Testis (tissue), 3 donors: ENCODE measurements around the gene PRKG1. TPM values are rescaled to one million over a fixed set of nuclear protein-coding genes. Genes with fewer than 3 reads are reported as not detected.

Experiments
- DNase-seq: peaks from one replicate; pipeline ENCODE4 v3.0.0-alpha.2; 2019
- H3K27ac ChIP-seq, 2 donors: fragments of 200-600 bp; sonication (generic); one replicate each; pipeline ENCODE4 v1.5.1; 2019
- H3K27me3 ChIP-seq: fragments of 200-600 bp; sonication (generic); one replicate; pipeline ENCODE4 v1.5.1; 2019
- H3K36me3 ChIP-seq: fragments of 200-600 bp; sonication (generic); one replicate; pipeline ENCODE4 v1.5.1; 2017; ENCODE audit warnings: low read depth; ENCODE audit errors: missing control alignments
- H3K4me1 ChIP-seq: fragments of 200-600 bp; sonication (generic); one replicate; pipeline ENCODE4 v1.5.1; 2019
- H3K4me3 ChIP-seq, 2 donors: fragments of 200-600 bp; sonication (generic); one replicate each; pipeline ENCODE4 v1.5.1; 2017 to 2019
- H3K9me3 ChIP-seq: fragments of 200-600 bp; sonication (generic); one replicate; pipeline ENCODE4 v1.5.1; 2017
- POLR2A ChIP-seq: fragments of 450-650 bp; IDR thresholded peaks from one replicate; pipeline ENCODE4 v1.6.1; 2017; ENCODE audit warnings: antibody characterized with exemption, mild to moderate bottlenecking, moderate library complexity
- WGBS, 2 donors: methylation state at CpG; one replicate each; pipeline ENCODE4 v1.1.5; 2018; 5-methylcytosine and 5-hydroxymethylcytosine counted together
- intact Hi-C: fragments of 100-400 bp; cut with DNase I; formaldehyde crosslinking; loops from one replicate; pipeline ENCODE4 v1.15.1; 2023; ENCODE audit warnings: low total_unique reads
- polyA plus RNA-seq: library from polyadenylated mRNA; stranded (reverse); fragments of 350-450 nt; fragmentation: Illumina TruSeq; extraction: RNeasy Lipid Tissue Mini Kit (QIAGEN cat#74804); gene quantifications from one replicate; pipeline ENCODE4 v1.2.3, GENCODE V29; 2014; ENCODE audit warnings: low read depth, low replicate concordance; ENCODE audit not compliant: insufficient read depth
- total RNA-seq, 2 donors: library from RNA; depleted of rRNA; stranded (reverse); fragments of >200 nt; gene quantifications; one replicate each; pipeline ENCODE4 v1.2.3, GENCODE V29; 2016
- TF ChIP-seq, protein P1 (sequence below), 3 experiments: fragments of 450-650 bp in 2 of 3; fragments of 200-600 bp in 1 of 3; sonication (generic) in 1 of 3; IDR thresholded peaks; one replicate each; pipeline ENCODE4 v1.5.1; 2016 to 2019; ENCODE audit warnings: antibody characterized with exemption in 3 of 3, mild to moderate bottlenecking in 2 of 3, moderate library complexity in 1 of 3

PRKG1 gene
- total and polyA plus RNA-seq, 3 donors from 2014 or later = 6.3 to 15.3 (median 12.5) TPM

DNA sequence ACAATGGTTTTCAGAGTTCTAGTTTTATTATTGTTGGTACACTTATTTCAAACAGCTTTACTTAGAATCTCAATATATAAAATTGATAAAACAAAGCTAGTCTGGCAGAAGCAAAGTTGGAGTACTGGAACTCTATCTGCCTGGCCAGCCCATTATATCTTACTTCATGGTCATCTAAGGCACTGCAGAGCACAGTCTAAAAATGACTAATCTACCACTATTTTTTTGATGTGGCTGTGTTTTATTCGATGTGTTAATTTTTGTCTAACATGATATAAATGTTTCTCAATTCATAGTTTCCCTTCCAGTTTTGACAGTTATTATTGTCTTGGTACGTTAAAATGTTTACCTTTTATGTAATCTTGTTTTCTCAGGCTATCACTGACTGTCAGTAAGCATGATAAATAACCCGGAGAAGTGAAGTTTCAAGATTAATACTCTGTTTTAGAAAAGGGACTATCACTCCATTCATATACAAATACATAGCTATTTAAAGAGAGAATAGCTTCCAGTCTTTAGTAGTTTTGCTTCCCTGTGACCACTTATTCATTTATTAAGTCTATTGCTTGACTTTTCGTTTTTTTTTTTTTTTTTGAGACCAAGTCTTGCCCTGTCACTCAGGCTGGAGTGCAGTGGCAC, 685.7 kb downstream of the PRKG1 start:
- DNase-seq = no peak
- no peak for TF ChIP-seq POLR2A
- TF ChIP-seq, protein P1, sequence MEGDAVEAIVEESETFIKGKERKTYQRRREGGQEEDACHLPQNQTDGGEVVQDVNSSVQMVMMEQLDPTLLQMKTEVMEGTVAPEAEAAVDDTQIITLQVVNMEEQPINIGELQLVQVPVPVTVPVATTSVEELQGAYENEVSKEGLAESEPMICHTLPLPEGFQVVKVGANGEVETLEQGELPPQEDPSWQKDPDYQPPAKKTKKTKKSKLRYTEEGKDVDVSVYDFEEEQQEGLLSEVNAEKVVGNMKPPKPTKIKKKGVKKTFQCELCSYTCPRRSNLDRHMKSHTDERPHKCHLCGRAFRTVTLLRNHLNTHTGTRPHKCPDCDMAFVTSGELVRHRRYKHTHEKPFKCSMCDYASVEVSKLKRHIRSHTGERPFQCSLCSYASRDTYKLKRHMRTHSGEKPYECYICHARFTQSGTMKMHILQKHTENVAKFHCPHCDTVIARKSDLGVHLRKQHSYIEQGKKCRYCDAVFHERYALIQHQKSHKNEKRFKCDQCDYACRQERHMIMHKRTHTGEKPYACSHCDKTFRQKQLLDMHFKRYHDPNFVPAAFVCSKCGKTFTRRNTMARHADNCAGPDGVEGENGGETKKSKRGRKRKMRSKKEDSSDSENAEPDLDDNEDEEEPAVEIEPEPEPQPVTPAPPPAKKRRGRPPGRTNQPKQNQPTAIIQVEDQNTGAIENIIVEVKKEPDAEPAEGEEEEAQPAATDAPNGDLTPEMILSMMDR (IDR thresholded peaks at IDR 0.05) = no peak
- no peaks in the 10 kb centered on the region for H3K36me3 ChIP-seq
- intact Hi-C loops = no loop called here
- no peak overlapping the region for H3K27ac ChIP-seq
- H3K4me3 ChIP-seq = no peak overlapping the region
- no peaks in the 10 kb centered on the region for H3K27me3 ChIP-seq
- H3K9me3 ChIP-seq = no peaks in the 10 kb centered on the region
- WGBS, 2 donors = 54 to 61% methylated on average over 4 of the region's 4 CpGs
- no peaks in the 10 kb centered on the region for H3K4me1 ChIP-seq

- Histone ChIP-seq H3K4me1 (no peaks in the 10 kb centered on the region), H3K9me3 (no peaks in the 10 kb centered on the region), H3K36me3 (no peaks in the 10 kb centered on the region), H3K27ac (no peak overlapping the region), H3K27me3 (no peaks in the 10 kb centered on the region), H3K4me3 (no peak overlapping the region)
- 96 to 100% methylated on average over 4 of the region's 4 CpGs for WGBS, 2 donors
- TF ChIP-seq, protein P1 (IDR thresholded peaks at IDR 0.05) = no peak
- no peak for TF ChIP-seq POLR2A
- intact Hi-C loops = no loop called here
- DNase-seq = no peak
These were observed 686.8 kb downstream of the PRKG1 start for GRCh38 chr10:51760864-51761640.

DNA sequence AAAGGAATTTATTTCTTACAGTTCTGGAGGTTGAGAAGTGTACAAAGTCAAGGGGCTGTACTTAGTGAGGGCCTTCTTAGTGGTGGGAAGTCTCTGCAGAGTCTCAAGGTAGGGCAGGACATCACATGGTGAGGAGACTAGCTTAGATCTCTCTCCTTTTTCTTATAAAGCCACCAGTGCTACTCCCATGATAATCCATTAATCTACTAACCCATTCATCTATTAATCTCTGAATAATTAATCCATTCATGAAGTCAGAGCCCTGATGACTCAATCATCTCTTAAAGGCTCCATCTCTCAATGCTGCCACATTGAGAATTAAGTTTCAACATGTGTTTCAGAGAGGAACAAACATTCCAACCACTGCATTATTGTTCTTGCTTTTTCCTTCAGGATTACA, 689.5 kb downstream of the PRKG1 start:
- Histone ChIP-seq H3K27me3 (no peaks in the 10 kb centered on the region), H3K4me1 (no peaks in the 10 kb centered on the region), H3K27ac (no peak overlapping the region), H3K4me3 (no peak overlapping the region), H3K36me3 (no peaks in the 10 kb centered on the region), H3K9me3 (no peaks in the 10 kb centered on the region)
- no peak for TF ChIP-seq POLR2A
- TF ChIP-seq, protein P1 (IDR thresholded peaks at IDR 0.05) = no peak
- intact Hi-C loops = no loop called here
- no peak for DNase-seq

DNA sequence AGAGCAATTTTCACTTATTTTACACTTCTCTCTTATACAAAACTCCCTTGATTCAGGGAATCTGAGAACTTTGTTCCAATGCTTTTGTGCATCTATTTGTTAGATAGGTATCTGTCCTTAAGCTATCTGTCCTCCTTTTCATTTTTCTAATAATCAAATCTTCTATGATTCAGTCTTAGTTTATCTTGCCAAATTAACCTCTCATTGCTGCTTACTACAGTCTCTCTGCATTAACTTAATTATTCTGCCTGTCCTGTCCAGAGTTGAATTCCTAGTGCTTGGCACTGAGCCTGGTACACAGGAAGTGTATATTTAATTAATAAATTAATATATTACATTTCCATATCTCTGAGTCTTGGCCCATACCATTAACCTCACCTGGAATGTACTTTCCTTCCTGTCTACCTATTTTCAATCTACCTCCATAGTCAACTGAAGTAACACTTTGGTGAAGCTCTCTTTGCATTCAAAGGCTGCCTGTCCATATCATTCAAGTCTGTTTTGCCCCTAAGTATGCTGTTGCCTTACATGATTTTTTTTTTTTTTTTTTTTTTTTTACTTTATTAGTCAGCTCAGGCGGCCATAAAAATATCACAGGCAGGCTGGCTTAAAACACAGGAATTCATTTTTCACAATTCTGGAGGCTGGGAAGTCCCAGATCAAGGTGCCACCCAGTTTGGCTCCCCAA, 691.1 kb downstream of the PRKG1 start:
- no peaks in the 10 kb centered on the region for H3K36me3 ChIP-seq
- no peak for TF ChIP-seq POLR2A
- TF ChIP-seq, protein P1 (IDR thresholded peaks at IDR 0.05) = no peak
- WGBS, 2 donors = 95 to 100% methylated on average over 1 of the region's 1 CpG
- H3K4me1 ChIP-seq = no peaks in the 10 kb centered on the region
- H3K9me3 ChIP-seq = no peaks in the 10 kb centered on the region
- intact Hi-C loops = no loop called here
- no peak for DNase-seq
- H3K27me3 ChIP-seq = no peaks in the 10 kb centered on the region
- no peak overlapping the region for H3K4me3 ChIP-seq
- no peak overlapping the region for H3K27ac ChIP-seq
